A673 (cell line): ENCODE data around the gene BCAN. TPM values are rescaled to one million over a fixed set of nuclear protein-coding genes. Genes with fewer than 3 reads are reported as not detected.

Experiments
- BruUV-seq: library from RNA; stranded (reverse); fragments of 400-500 nt; replicated peaks from 2 replicates; lab custom pipeline; 2021; lab: Mats Ljungman, UMichigan
- CTCF ChIA-PET: fragments of 300-600 bp; sonication (Branson Sonifier 250); formaldehyde crosslinking; loops from one replicate; lab custom pipeline; 2022; ENCODE audit warnings: antibody characterized with exemption; lab: Charles Lee
- POLR2A ChIA-PET: fragments of 300-600 bp; sonication (Branson Sonifier 250); formaldehyde crosslinking; loops from one replicate; lab custom pipeline; 2022; ENCODE audit warnings: antibody characterized with exemption; ENCODE audit not compliant: low non-redundant PET; lab: Charles Lee
- DNase-seq: peaks from one replicate; pipeline ENCODE4 v3.0.0-alpha.2; 2015; ENCODE audit warnings: low spot score
- H3K27ac ChIP-seq: fragments of 200-600 bp; sonication (generic); 2 replicates; pipeline ENCODE4 v1.5.1; 2016; ENCODE audit warnings: mixed run types, low read depth, mild to moderate bottlenecking, mixed read lengths, antibody characterized with exemption, low read length; ENCODE audit not compliant: poor library complexity, severe bottlenecking
- H3K27me3 ChIP-seq: fragments of 200-600 bp; sonication (generic); replicated peaks from 2 replicates; pipeline ENCODE4 v1.6.1; 2017; ENCODE audit warnings: mixed run types, low read depth, mild to moderate bottlenecking, mixed read lengths, antibody characterized with exemption, low read length; ENCODE audit not compliant: insufficient read depth, poor library complexity
- H3K36me3 ChIP-seq: fragments of 200-600 bp; sonication (generic); 2 replicates; pipeline ENCODE4 v1.6.1; 2016; ENCODE audit warnings: mixed run types, mild to moderate bottlenecking, mixed read lengths, antibody characterized with exemption, low read length; ENCODE audit not compliant: insufficient read depth, poor library complexity, severe bottlenecking
- H3K4me1 ChIP-seq: fragments of 200-600 bp; sonication (generic); 2 replicates; pipeline ENCODE4 v1.6.1; 2017; ENCODE audit warnings: mixed run types, mild to moderate bottlenecking, mixed read lengths, antibody characterized with exemption, low read length; ENCODE audit not compliant: insufficient read depth, poor library complexity, severe bottlenecking
- H3K4me3 ChIP-seq: fragments of 200-600 bp; sonication (generic); 2 replicates; pipeline ENCODE4 v1.5.1; 2016; ENCODE audit warnings: low read depth, mixed run types, mild to moderate bottlenecking, mixed read lengths, low read length; ENCODE audit not compliant: poor library complexity, severe bottlenecking
- H3K9me3 ChIP-seq: fragments of 200-600 bp; sonication (generic); 2 replicates; pipeline ENCODE4 v1.6.1; 2016; ENCODE audit warnings: mixed run types, low read depth, mild to moderate bottlenecking, mixed read lengths, antibody characterized with exemption, low read length; ENCODE audit not compliant: poor library complexity, severe bottlenecking
- EZH2 ChIP-seq: fragments of 200-600 bp; sonication (generic); IDR thresholded peaks from 2 replicates; pipeline ENCODE4 v1.6.1; 2017; ENCODE audit warnings: borderline replicate concordance, low read depth, mild to moderate bottlenecking, mixed read lengths, antibody characterized with exemption, low read length; ENCODE audit not compliant: poor library complexity, severe bottlenecking
- intact Hi-C: fragments of 100-400 bp; cut with micrococcal nuclease; formaldehyde crosslinking; loops from one replicate; pipeline ENCODE4 v1.10.0; 2022; ENCODE audit not compliant: unreplicated experiment
- total RNA-seq: library from RNA; stranded (reverse); gene quantifications from 2 replicates; pipeline ENCODE4 v1.2.3, GENCODE V29; 2021
- TF ChIP-seq, protein P1 (sequence below): fragments of 300-800, 200-600 bp; sonication (generic); conservative IDR thresholded peaks from 2 replicates; pipeline ENCODE4 v1.5.1; 2017; ENCODE audit warnings: low read depth, mild to moderate bottlenecking, antibody characterized with exemption, low read length, moderate library complexity, mixed read lengths

Gene BCAN
- total RNA-seq, 1 experiment from 2014 or later: not detected

GRCh38 chr1:156622581-156623297 lies 19.2 kb upstream of the BCAN start:
- no peak overlapping the region for H3K4me3 ChIP-seq
- ChIA-PET POLR2A (no interaction called here), CTCF (no interaction called here)
- no TSS peak for BruUV-seq
- TF ChIP-seq, protein P1, sequence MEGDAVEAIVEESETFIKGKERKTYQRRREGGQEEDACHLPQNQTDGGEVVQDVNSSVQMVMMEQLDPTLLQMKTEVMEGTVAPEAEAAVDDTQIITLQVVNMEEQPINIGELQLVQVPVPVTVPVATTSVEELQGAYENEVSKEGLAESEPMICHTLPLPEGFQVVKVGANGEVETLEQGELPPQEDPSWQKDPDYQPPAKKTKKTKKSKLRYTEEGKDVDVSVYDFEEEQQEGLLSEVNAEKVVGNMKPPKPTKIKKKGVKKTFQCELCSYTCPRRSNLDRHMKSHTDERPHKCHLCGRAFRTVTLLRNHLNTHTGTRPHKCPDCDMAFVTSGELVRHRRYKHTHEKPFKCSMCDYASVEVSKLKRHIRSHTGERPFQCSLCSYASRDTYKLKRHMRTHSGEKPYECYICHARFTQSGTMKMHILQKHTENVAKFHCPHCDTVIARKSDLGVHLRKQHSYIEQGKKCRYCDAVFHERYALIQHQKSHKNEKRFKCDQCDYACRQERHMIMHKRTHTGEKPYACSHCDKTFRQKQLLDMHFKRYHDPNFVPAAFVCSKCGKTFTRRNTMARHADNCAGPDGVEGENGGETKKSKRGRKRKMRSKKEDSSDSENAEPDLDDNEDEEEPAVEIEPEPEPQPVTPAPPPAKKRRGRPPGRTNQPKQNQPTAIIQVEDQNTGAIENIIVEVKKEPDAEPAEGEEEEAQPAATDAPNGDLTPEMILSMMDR: no peak
- TF ChIP-seq EZH2: no peak
- H3K27ac ChIP-seq: no peak overlapping the region
- DNase-seq: no peak
- H3K36me3 ChIP-seq: no peaks in the 10 kb centered on the region
- peaks cover 61% of the 10 kb centered on the region for H3K27me3 ChIP-seq
- intact Hi-C loops: no loop called here
- H3K9me3 ChIP-seq: no peaks in the 10 kb centered on the region
- H3K4me1 ChIP-seq: peaks cover 16% of the 10 kb centered on the region

GRCh38 chr1:156623946-156624813 lies 17.7 kb upstream of the BCAN start:
- TF ChIP-seq, protein P1: peak; percentile 63
- peak; percentile 38 for TF ChIP-seq EZH2
- Histone ChIP-seq H3K4me3 (peak overlapping the region; percentile 36), H3K27ac (no peak overlapping the region), H3K9me3 (no peaks in the 10 kb centered on the region), H3K27me3 (peaks cover 61% of the 10 kb centered on the region), H3K36me3 (no peaks in the 10 kb centered on the region), H3K4me1 (peaks cover 16% of the 10 kb centered on the region)
- no TSS peak for BruUV-seq
- intact Hi-C loops: no loop called here
- CTCF ChIA-PET: interaction anchor here (0.6 to 1.6 kb wide), 13 partner anchors 9 to 102 kb away, joined by 3 to 7 read pairs (median 4); partner anchors contain the start of gene CRABP2
- peak; percentile 68 for DNase-seq
- POLR2A ChIA-PET: no interaction called here

GRCh38 chr1:156624814-156625435 lies 17.0 kb upstream of the BCAN start:
- H3K9me3 ChIP-seq: no peaks in the 10 kb centered on the region
- no TSS peak for BruUV-seq
- H3K36me3 ChIP-seq: no peaks in the 10 kb centered on the region
- H3K27ac ChIP-seq: no peak overlapping the region
- POLR2A ChIA-PET: no interaction called here
- H3K4me3 ChIP-seq: peak overlapping the region; percentile 36
- TF ChIP-seq, protein P1: no peak
- TF ChIP-seq EZH2: no peak
- intact Hi-C loops: no loop called here
- H3K4me1 ChIP-seq: peaks cover 16% of the 10 kb centered on the region
- DNase-seq: no peak
- CTCF ChIA-PET: interaction anchor here (0.6 to 1.6 kb wide), 9 partner anchors 10 to 101 kb away, joined by 3 to 7 read pairs (median 5); no protein-coding TSS in a partner anchor
- H3K27me3 ChIP-seq: peaks cover 58% of the 10 kb centered on the region
